PFSK-1 (cell line): ENCODE data around the gene ATP10A.

Experiments used
- FOXP2 ChIP-seq: optimal IDR thresholded peaks from 2 replicates; pipeline ENCODE3; 2011; ENCODE audit warnings: borderline replicate concordance, control low read depth, inconsistent platforms; ENCODE audit not compliant: insufficient read depth; ENCODE audit errors: extremely low read length, extremely low read depth
- POLR2AphosphoS5 ChIP-seq: IDR thresholded peaks from 2 replicates; pipeline ENCODE4 v1.6.1; 2012; ENCODE audit warnings: low read depth, mild to moderate bottlenecking, control low read depth, low read length, moderate library complexity
- REST ChIP-seq, 2 experiments: IDR thresholded peaks; 2 replicates each; pipeline versions ENCODE4 v1.6.1 to v1.8.0; 2011 to 2012; ENCODE audit warnings: low read depth in 2 of 2, low read length in 2 of 2, control low read depth in 1 of 2, inconsistent platforms in 1 of 2, mild to moderate bottlenecking in 1 of 2, moderate library complexity in 1 of 2; ENCODE audit not compliant: insufficient read depth in 1 of 2
- SIN3A ChIP-seq: IDR thresholded peaks from 2 replicates; pipeline ENCODE4 v1.6.1; 2012; ENCODE audit warnings: mild to moderate bottlenecking, low read length, moderate library complexity, borderline replicate concordance; ENCODE audit not compliant: insufficient read depth
- TAF1 ChIP-seq: IDR thresholded peaks from 2 replicates; pipeline ENCODE4 v1.6.1; 2012; ENCODE audit warnings: low read length, control low read depth, borderline replicate concordance; ENCODE audit not compliant: insufficient read depth

ATP10A gene

GRCh38 chr15:25864966-25865365, 1.8 kb upstream of the ATP10A start:
- no peak for TF ChIP-seq FOXP2
- no peak for TF ChIP-seq POLR2AphosphoS5
- no peak for TF ChIP-seq SIN3A
- TF ChIP-seq TAF1: no peak
- no peak for TF ChIP-seq REST (IDR thresholded peaks at IDR 0.05; ENCODE audit: insufficient read depth in 1 of 2, low read depth in 2 of 2, low read length in 2 of 2)

GRCh38 chr15:25863968-25864580, 947 bp upstream of the ATP10A start:
- TF ChIP-seq SIN3A (no peak), FOXP2 (no peak), REST (IDR thresholded peaks at IDR 0.05; ENCODE audit: insufficient read depth in 1 of 2, low read depth in 2 of 2, low read length in 2 of 2) (no peak), POLR2AphosphoS5 (no peak), TAF1 (no peak)

GRCh38 chr15:25862472-25863110, 536 bp downstream of the ATP10A start:
- no peak for TF ChIP-seq SIN3A
- no peak for TF ChIP-seq TAF1
- no peak for TF ChIP-seq POLR2AphosphoS5
- no peak for TF ChIP-seq REST (IDR thresholded peaks at IDR 0.05; ENCODE audit: insufficient read depth in 1 of 2, low read depth in 2 of 2, low read length in 2 of 2)
- no peak for TF ChIP-seq FOXP2

GRCh38 chr15:25862071-25862471, 1.1 kb downstream of the ATP10A start:
- no peak for TF ChIP-seq FOXP2

- no peak for TF ChIP-seq FOXP2
- TF ChIP-seq REST (IDR thresholded peaks at IDR 0.05; ENCODE audit: insufficient read depth in 1 of 2, low read depth in 2 of 2, low read length in 2 of 2): no peak
- TF ChIP-seq TAF1: no peak
- no peak for TF ChIP-seq SIN3A
- no peak for TF ChIP-seq POLR2AphosphoS5
These were observed 2.0 kb downstream of the ATP10A start for GRCh38 chr15:25860885-25861866.
